Adipocyte (in vitro differentiated cells): Measurements from ENCODE around the gene ST7.
A peak's percentile ranks its signal among the peaks of the same experiment; 100 is the strongest.

Experiments
- DNase-seq: peaks from one replicate; pipeline ENCODE4 v3.0.0-alpha.2; 2015; ENCODE audit warnings: low read depth
- H3K27me3 ChIP-seq: replicated peaks from 2 replicates; pipeline ENCODE4 v1.7.0; 2013; ENCODE audit warnings: mild to moderate bottlenecking, low read length, moderate library complexity; ENCODE audit not compliant: control insufficient read depth, insufficient read depth
- H3K36me3 ChIP-seq: 2 replicates; pipeline ENCODE4 v1.7.0; 2013; ENCODE audit warnings: low read length, mild to moderate bottlenecking, moderate library complexity; ENCODE audit not compliant: control insufficient read depth, insufficient read depth, severe bottlenecking
- H3K4me1 ChIP-seq: 2 replicates; pipeline ENCODE4 v1.7.0; 2013; ENCODE audit warnings: mild to moderate bottlenecking, low read length, moderate library complexity; ENCODE audit not compliant: control insufficient read depth, insufficient read depth
- H3K4me3 ChIP-seq: 2 replicates; pipeline ENCODE4 v1.7.0; 2013; ENCODE audit warnings: mild to moderate bottlenecking, low read length, moderate library complexity
- H3K9ac ChIP-seq: 2 replicates; pipeline ENCODE4 v1.7.0; 2013; ENCODE audit warnings: mild to moderate bottlenecking, low read length, moderate library complexity
- H3K9me3 ChIP-seq: 2 replicates; pipeline ENCODE4 v1.7.0; 2013; ENCODE audit warnings: mild to moderate bottlenecking, low read length, moderate library complexity; ENCODE audit not compliant: control insufficient read depth

Gene ST7

GRCh38 chr7:117173035-117173770 lies 219.9 kb downstream of the ST7 start:
- Histone ChIP-seq H3K9me3 (no peaks in the 10 kb centered on the region), H3K4me1 (peaks cover 19% of the 10 kb centered on the region), H3K9ac (no peak overlapping the region), H3K4me3 (no peak overlapping the region), H3K36me3 (no peaks in the 10 kb centered on the region), H3K27me3 (no peaks in the 10 kb centered on the region)
- no peak for DNase-seq

- H3K27me3 ChIP-seq, result no peaks in the 10 kb centered on the region
- no peak overlapping the region for H3K4me3 ChIP-seq
- H3K36me3 ChIP-seq, result no peaks in the 10 kb centered on the region
- H3K9me3 ChIP-seq, result no peaks in the 10 kb centered on the region
- H3K9ac ChIP-seq, result peak overlapping the region; percentile 1
- DNase-seq, result no peak
- peaks cover 22% of the 10 kb centered on the region for H3K4me1 ChIP-seq
These were observed 222.9 kb downstream of the ST7 start for GRCh38 chr7:117176206-117176605.

- Histone ChIP-seq H3K4me1 (peaks cover 18% of the 10 kb centered on the region), H3K4me3 (no peak overlapping the region), H3K27me3 (no peaks in the 10 kb centered on the region)
These were observed 225.3 kb downstream of the ST7 start for GRCh38 chr7:117178600-117178999.

DNA sequence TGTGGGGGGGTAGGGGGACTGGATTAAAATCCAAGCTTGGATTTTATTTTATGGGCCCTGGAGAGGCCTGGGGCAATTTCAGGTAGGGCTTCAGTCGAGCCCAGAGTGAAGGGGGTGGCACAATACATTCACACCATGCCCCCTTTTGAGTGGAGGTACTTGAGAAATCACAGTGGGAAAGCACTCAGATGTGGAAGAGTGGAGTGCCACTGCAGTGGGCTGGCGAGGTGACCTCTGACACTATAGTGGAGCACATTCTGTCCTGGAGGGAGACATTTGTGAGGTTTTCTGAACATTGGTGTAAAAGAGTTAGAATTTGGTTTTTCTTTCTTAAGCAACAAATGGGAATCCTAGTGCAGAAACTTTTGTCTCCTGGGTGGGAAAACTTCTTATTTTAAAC lies 226.4 kb downstream of the ST7 start:
- H3K9ac ChIP-seq, result no peak overlapping the region
- H3K9me3 ChIP-seq, result no peaks in the 10 kb centered on the region
- no peak for DNase-seq
- no peaks in the 10 kb centered on the region for H3K36me3 ChIP-seq
- peaks cover 18% of the 10 kb centered on the region for H3K4me1 ChIP-seq
- H3K4me3 ChIP-seq, result no peak overlapping the region
- H3K27me3 ChIP-seq, result no peaks in the 10 kb centered on the region

More at GRCh38 chr7:117178600-117178999, 225.3 kb downstream of the ST7 start:
- H3K36me3 ChIP-seq, result no peaks in the 10 kb centered on the region
- DNase-seq, result no peak
- H3K9me3 ChIP-seq, result no peaks in the 10 kb centered on the region
- no peak overlapping the region for H3K9ac ChIP-seq

DNA sequence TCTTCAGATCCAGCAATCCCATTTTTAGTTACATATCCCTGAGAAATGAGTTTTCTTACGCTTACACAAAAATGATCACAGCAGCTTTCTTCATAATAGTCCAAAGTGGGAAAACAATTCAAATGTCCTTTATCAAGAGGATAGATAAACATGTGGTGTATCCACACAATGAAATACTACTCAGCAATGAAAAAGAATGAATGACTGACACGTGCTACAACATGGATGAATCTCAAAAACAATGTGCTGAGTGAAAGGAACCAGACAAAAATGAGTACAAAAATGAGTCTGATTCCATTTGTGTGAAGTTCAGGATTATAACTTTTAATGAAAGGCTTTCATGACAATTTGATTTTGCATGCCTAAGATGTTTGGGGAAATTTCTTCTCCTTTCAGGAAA lies 230.4 kb downstream of the ST7 start:
- Histone ChIP-seq H3K9me3 (no peaks in the 10 kb centered on the region), H3K36me3 (no peaks in the 10 kb centered on the region), H3K27me3 (no peaks in the 10 kb centered on the region), H3K4me1 (peaks cover 11% of the 10 kb centered on the region), H3K4me3 (no peak overlapping the region), H3K9ac (no peak overlapping the region)
- no peak for DNase-seq

DNA sequence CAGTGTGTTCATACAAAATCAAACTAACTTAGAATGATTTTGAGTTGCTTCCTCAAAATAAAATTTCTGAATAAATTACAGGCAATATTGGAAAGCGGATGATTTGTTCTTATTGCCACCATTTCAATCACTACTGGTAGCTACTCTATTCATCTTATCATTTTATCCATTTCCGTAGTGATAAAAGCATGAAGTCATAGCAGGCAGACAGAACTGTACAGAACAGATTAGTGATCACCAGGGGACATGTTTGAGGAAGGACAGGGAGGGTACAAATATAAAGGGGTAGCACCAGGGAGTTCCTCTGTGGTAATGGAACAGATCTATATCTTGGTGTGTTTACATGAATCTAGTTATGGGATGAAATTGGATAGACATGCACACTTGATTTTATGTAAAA lies 231.1 kb downstream of the ST7 start:
- H3K27me3 ChIP-seq, result no peaks in the 10 kb centered on the region
- H3K9ac ChIP-seq, result no peak overlapping the region
- H3K9me3 ChIP-seq, result no peaks in the 10 kb centered on the region
- H3K36me3 ChIP-seq, result no peaks in the 10 kb centered on the region
- no peak overlapping the region for H3K4me3 ChIP-seq
- no peak for DNase-seq
- H3K4me1 ChIP-seq, result peaks cover 8% of the 10 kb centered on the region

DNA sequence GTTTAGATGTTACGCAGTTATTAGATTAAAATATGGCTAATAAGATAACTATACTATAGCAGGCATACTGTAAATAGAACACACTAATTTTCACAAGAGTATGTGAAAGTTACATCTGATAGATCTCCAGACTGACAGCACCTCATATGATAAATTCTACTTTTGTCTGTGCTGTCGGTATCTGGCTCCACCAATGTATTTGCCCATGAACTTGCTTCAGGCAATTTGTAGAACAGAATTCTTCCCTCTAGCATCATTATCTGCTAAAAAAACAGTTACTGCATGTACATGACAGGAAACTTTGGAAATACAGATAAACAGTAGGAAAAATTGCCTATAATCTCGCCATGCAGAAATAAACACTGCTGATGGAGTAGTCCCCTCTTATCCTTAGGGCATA lies 231.8 kb downstream of the ST7 start:
- Histone ChIP-seq H3K9me3 (no peaks in the 10 kb centered on the region), H3K9ac (no peak overlapping the region), H3K27me3 (no peaks in the 10 kb centered on the region), H3K4me1 (peaks cover 8% of the 10 kb centered on the region), H3K36me3 (no peaks in the 10 kb centered on the region), H3K4me3 (no peak overlapping the region)
- DNase-seq, result no peak

- no peak for DNase-seq
- H3K27me3 ChIP-seq, result no peaks in the 10 kb centered on the region
- no peaks in the 10 kb centered on the region for H3K9me3 ChIP-seq
- H3K4me3 ChIP-seq, result peak overlapping the region; percentile 38
- no peak overlapping the region for H3K9ac ChIP-seq
- peaks cover 8% of the 10 kb centered on the region for H3K4me1 ChIP-seq
- H3K36me3 ChIP-seq, result no peaks in the 10 kb centered on the region
These were observed 233.1 kb downstream of the ST7 start for GRCh38 chr7:117186218-117187010.

GRCh38 chr7:117188376-117188775 lies 235.1 kb downstream of the ST7 start:
- H3K4me1 ChIP-seq, result peaks cover 18% of the 10 kb centered on the region
- no peaks in the 10 kb centered on the region for H3K27me3 ChIP-seq
- no peak overlapping the region for H3K4me3 ChIP-seq
- no peaks in the 10 kb centered on the region for H3K36me3 ChIP-seq
- H3K9me3 ChIP-seq, result no peaks in the 10 kb centered on the region
- no peak overlapping the region for H3K9ac ChIP-seq
- no peak for DNase-seq

DNA sequence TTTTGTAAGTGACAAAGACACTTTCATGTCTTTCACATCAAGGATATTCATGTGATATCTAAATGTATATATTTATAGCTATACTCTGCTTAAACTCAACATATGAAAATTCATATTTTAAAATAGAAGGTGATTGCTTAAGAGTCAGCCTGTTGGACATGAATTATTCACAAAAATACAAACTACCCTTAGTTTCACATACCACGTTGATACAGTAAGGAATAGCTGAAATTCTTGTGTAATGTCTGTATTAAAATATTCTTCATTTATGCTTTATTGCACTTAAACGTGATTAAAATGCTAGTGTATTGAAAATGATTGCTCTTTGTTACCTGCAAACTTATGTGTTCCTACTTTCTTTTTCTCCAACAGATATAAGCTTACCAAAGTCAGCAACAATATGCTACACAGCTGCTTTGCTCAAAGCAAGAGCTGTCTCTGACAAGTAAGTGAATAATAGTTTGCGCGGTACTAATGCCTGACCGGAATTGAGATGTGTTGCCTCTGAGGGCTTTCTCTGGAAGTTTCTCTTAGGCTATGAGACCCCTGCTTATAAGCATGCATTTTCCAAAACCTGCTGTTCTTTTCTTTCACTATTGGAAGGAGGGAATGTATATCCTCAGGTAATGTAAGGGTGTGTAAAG lies 235.8 kb downstream of the ST7 start:
- Histone ChIP-seq H3K27me3 (no peaks in the 10 kb centered on the region), H3K9ac (no peak overlapping the region), H3K36me3 (no peaks in the 10 kb centered on the region), H3K4me3 (no peak overlapping the region), H3K9me3 (no peaks in the 10 kb centered on the region), H3K4me1 (peaks cover 25% of the 10 kb centered on the region)
- DNase-seq, result peak; percentile 53

- no peaks in the 10 kb centered on the region for H3K36me3 ChIP-seq
- no peaks in the 10 kb centered on the region for H3K27me3 ChIP-seq
- H3K4me1 ChIP-seq, result peaks cover 26% of the 10 kb centered on the region
- no peak overlapping the region for H3K4me3 ChIP-seq
- H3K9me3 ChIP-seq, result no peaks in the 10 kb centered on the region
- no peak for DNase-seq
- H3K9ac ChIP-seq, result no peak overlapping the region
These were observed 236.8 kb downstream of the ST7 start for GRCh38 chr7:117190104-117190503.
